Esophagus muscularis mucosa (tissue), 4 donors: ENCODE measurements around the gene ZNF316. TPM values are rescaled to one million over a fixed set of nuclear protein-coding genes. Genes with fewer than 3 reads are reported as not detected.

ENCODE experiments used
- DNase-seq: peaks from one replicate; pipeline ENCODE4 v3.0.0-alpha.2; 2017; ENCODE audit errors: extremely low spot score
- H3K27ac ChIP-seq, 4 donors: fragments of 200-600 bp; sonication (generic); replicated peaks in 1 of 4; 1 replicate in 3 of 4; 2 replicates in 1 of 4; pipeline ENCODE4 v1.5.1; 2016 to 2019; ENCODE audit warnings: mild to moderate bottlenecking in 1 of 4
- H3K27me3 ChIP-seq, 4 donors: fragments of 200-600 bp; sonication (generic); one replicate each; pipeline versions ENCODE4 v1.5.1 to v1.6.0; 2016 to 2019
- H3K36me3 ChIP-seq, 4 donors: fragments of 200-600 bp; sonication (generic); one replicate each; pipeline ENCODE4 v1.5.1; 2016 to 2019
- H3K4me1 ChIP-seq, 4 donors: fragments of 200-600 bp; sonication (generic); one replicate each; pipeline ENCODE4 v1.5.1; 2016 to 2019
- H3K4me3 ChIP-seq, 4 donors: fragments of 200-600 bp; sonication (generic); 1 replicate in 2 of 4; 2 replicates in 2 of 4; pipeline ENCODE4 v1.5.1; 2016 to 2019; ENCODE audit warnings: mild to moderate bottlenecking in 4 of 4, moderate library complexity in 1 of 4
- H3K9me3 ChIP-seq, 4 donors: fragments of 200-600 bp; sonication (generic); 1 replicate in 3 of 4; 2 replicates in 1 of 4; pipeline ENCODE4 v1.5.1; 2016 to 2019
- CTCF ChIP-seq, 3 experiments: fragments of 200-600 bp in 2 of 3; fragments of 450-650 bp in 1 of 3; sonication (generic) in 2 of 3; IDR thresholded peaks; one replicate each; pipeline ENCODE4 v1.5.1; 2017 to 2019; ENCODE audit warnings: antibody characterized with exemption in 3 of 3, mild to moderate bottlenecking in 2 of 3, moderate library complexity in 1 of 3
- EP300 ChIP-seq: sonication (generic); formaldehyde crosslinking; IDR thresholded peaks from one replicate; pipeline ENCODE4 v1.6.1; 2017; ENCODE audit warnings: antibody characterized with exemption
- POLR2A ChIP-seq: fragments of 450-650 bp; IDR thresholded peaks from one replicate; pipeline ENCODE4 v1.6.1; 2017; ENCODE audit warnings: antibody characterized with exemption, moderate library complexity, mild to moderate bottlenecking, low read depth
- POLR2AphosphoS5 ChIP-seq, 2 donors: sonication (generic); formaldehyde crosslinking; IDR thresholded peaks; one replicate each; pipeline ENCODE4 v1.6.1; 2017; ENCODE audit warnings: antibody characterized with exemption in 2 of 2
- WGBS: methylation state at CpG from one replicate; pipeline ENCODE4 v1.1.5; 2018; 5-methylcytosine and 5-hydroxymethylcytosine counted together
- intact Hi-C: fragments of 100-400 bp; cut with DNase I; formaldehyde crosslinking; loops from one replicate; pipeline ENCODE4 v1.15.1; 2023
- total RNA-seq, 4 donors: library from RNA; depleted of rRNA; stranded (reverse); fragments of >200 nt; gene quantifications; one replicate each; pipeline versions ENCODE4 v1.1.0 to v1.2.1, GENCODE V29; 2016

ZNF316 gene
- total RNA-seq, result 10 to 100 TPM; 24.0 to 38.9 (median 30.8) TPM

- no peaks in the 10 kb centered on the region for H3K9me3 ChIP-seq
- DNase-seq, result no peak
- H3K4me1 ChIP-seq, result peaks cover 14 to 43% (median 36%) of the 10 kb centered on the region in 4 donors
- H3K27ac ChIP-seq, result peak within 1 kb of the TSS; percentile 80 to 86 (median 82)
- peak within 1 kb of the TSS; percentile 77 to 99 (median 93) for H3K4me3 ChIP-seq
- intact Hi-C loops, result loop anchor here (2.0 to 5.0 kb wide), 2 partner anchors 70 to 94 kb away; partner anchors contain the start of gene ZNF12
- no peak for TF ChIP-seq EP300
- peak in 1 of 2 donors; percentile 70 for TF ChIP-seq POLR2AphosphoS5 (IDR thresholded peaks at IDR 0.05)
- no peak for TF ChIP-seq CTCF (IDR thresholded peaks at IDR 0.05)
- WGBS, result 8% methylated on average over 5 of the region's 104 CpGs
- no peaks in the 10 kb centered on the region for H3K27me3 ChIP-seq
- H3K36me3 ChIP-seq, result peaks cover 0 to 27% (median 11%) of the 10 kb centered on the region in 4 donors
Observed at GRCh38 chr7:6636741-6637543, at the start of gene ZNF316. ZNF316 (plus strand) TSS chr7:6637318; CDS start chr7:6642410, 5,092 bp downstream.

- Histone ChIP-seq H3K4me3 (no peak overlapping the region), H3K27me3 (no peaks in the 10 kb centered on the region), H3K27ac (no peak overlapping the region), H3K36me3 (peaks cover 28 to 79% (median 62%) of the 10 kb centered on the region in 4 donors), H3K9me3 (no peaks in the 10 kb centered on the region), H3K4me1 (peaks cover 13 to 24% (median 21%) of the 10 kb centered on the region in 4 donors)
- WGBS, result 81% methylated on average over 9 of the region's 9 CpGs
- intact Hi-C loops, result no loop called here
- TF ChIP-seq POLR2AphosphoS5 (IDR thresholded peaks at IDR 0.05) (no peak), POLR2A (no peak), EP300 (no peak), CTCF (IDR thresholded peaks at IDR 0.05) (no peak)
- DNase-seq, result no peak
Observed at GRCh38 chr7:6588566-6588965, 48.6 kb upstream of the ZNF316 start.

- TF ChIP-seq POLR2AphosphoS5 (IDR thresholded peaks at IDR 0.05) (no peak), EP300 (no peak), CTCF (IDR thresholded peaks at IDR 0.05) (no peak), POLR2A (no peak)
- peak overlapping the region; percentile 84 to 92 (median 87) for H3K27ac ChIP-seq
- 83% methylated on average over 9 of the region's 22 CpGs for WGBS
- no peaks in the 10 kb centered on the region for H3K27me3 ChIP-seq
- peaks cover 32 to 79% (median 64%) of the 10 kb centered on the region in 4 donors for H3K36me3 ChIP-seq
- H3K4me3 ChIP-seq, result peak overlapping the region; percentile 84 to 92 (median 88)
- peaks cover 13 to 24% (median 21%) of the 10 kb centered on the region in 4 donors for H3K4me1 ChIP-seq
- intact Hi-C loops, result no loop called here
- no peaks in the 10 kb centered on the region for H3K9me3 ChIP-seq
- DNase-seq, result no peak
Observed at GRCh38 chr7:6589151-6589828, 47.8 kb upstream of the ZNF316 start.

GRCh38 chr7:6589829-6590644 lies 47.1 kb upstream of the ZNF316 start, which contains the start of gene INTS15:
INTS15 (plus strand) TSS chr7:6590021; CDS start chr7:6590284, 263 bp downstream.
- Histone ChIP-seq H3K4me3 (peak within 1 kb of the TSS; percentile 84 to 92 (median 88)), H3K9me3 (no peaks in the 10 kb centered on the region), H3K36me3 (peaks cover 33 to 79% (median 65%) of the 10 kb centered on the region in 4 donors), H3K27me3 (no peaks in the 10 kb centered on the region), H3K4me1 (peaks cover 13 to 24% (median 21%) of the 10 kb centered on the region in 4 donors), H3K27ac (peak within 1 kb of the TSS; percentile 84 to 92 (median 87))
- TF ChIP-seq CTCF (IDR thresholded peaks at IDR 0.05) (peak; percentile 84 to 93 (median 90)), POLR2AphosphoS5 (IDR thresholded peaks at IDR 0.05) (peak; percentile 17 to 69), POLR2A (no peak)
- 2% methylated on average over 9 of the region's 107 CpGs for WGBS
- DNase-seq, result no peak
- intact Hi-C loops, result no loop called here
